MM.1S (cell line): Measurements from ENCODE around the gene ADARB1.

Experiments
- DNase-seq: peaks from one replicate; pipeline ENCODE4 v3.0.0-alpha.2; 2015
- H2AFZ ChIP-seq: fragments of 300-600 bp; sonication (generic); 2 replicates; pipeline ENCODE4 v1.6.0; 2016; ENCODE audit warnings: antibody characterized with exemption, low read length
- H3F3A ChIP-seq: fragments of 300-600 bp; sonication (generic); 2 replicates; pipeline ENCODE4 v1.6.1; 2016; ENCODE audit warnings: mild to moderate bottlenecking, antibody characterized with exemption, low read length, moderate library complexity, mixed read lengths; ENCODE audit not compliant: insufficient read depth
- H3K27ac ChIP-seq: fragments of 300-600 bp; sonication (generic); 2 replicates; pipeline ENCODE4 v1.5.1; 2016; ENCODE audit warnings: mild to moderate bottlenecking, low read length
- H3K27me3 ChIP-seq: fragments of 300-600 bp; sonication (generic); replicated peaks from 2 replicates; pipeline ENCODE4 v1.6.0; 2016; ENCODE audit warnings: low read length; ENCODE audit not compliant: insufficient read depth
- H3K36me3 ChIP-seq: fragments of 300-600 bp; sonication (generic); replicated peaks from 2 replicates; pipeline ENCODE4 v1.6.1; 2016; ENCODE audit warnings: mild to moderate bottlenecking, low read length, mixed read lengths; ENCODE audit not compliant: insufficient read depth
- H3K4me1 ChIP-seq: fragments of 300-600 bp; sonication (generic); 2 replicates; pipeline ENCODE4 v1.6.1; 2016; ENCODE audit warnings: low read length, mixed read lengths
- H3K4me2 ChIP-seq: fragments of 300-600 bp; sonication (generic); 2 replicates; pipeline ENCODE4 v1.6.0; 2016; ENCODE audit warnings: low read depth, low read length
- H3K4me3 ChIP-seq: fragments of 300-600 bp; sonication (generic); 2 replicates; pipeline ENCODE4 v1.5.1; 2016; ENCODE audit warnings: low read length, mixed read lengths
- H3K79me2 ChIP-seq: fragments of 300-600 bp; sonication (generic); 2 replicates; pipeline ENCODE4 v1.6.1; 2016; ENCODE audit warnings: mixed run types, low read length, mixed read lengths
- H3K9ac ChIP-seq: fragments of 300-600 bp; sonication (generic); 2 replicates; pipeline ENCODE4 v1.6.1; 2016; ENCODE audit warnings: low read length, mixed read lengths
- H3K9me2 ChIP-seq: fragments of 300-600 bp; sonication (generic); replicated peaks from 2 replicates; pipeline ENCODE4 v1.6.1; 2016; ENCODE audit warnings: mild to moderate bottlenecking, low read length, mixed read lengths; ENCODE audit not compliant: insufficient read depth
- H3K9me3 ChIP-seq: fragments of 300-600 bp; sonication (generic); replicated peaks from 2 replicates; pipeline ENCODE4 v1.6.1; 2016; ENCODE audit warnings: mild to moderate bottlenecking, low read length, mixed read lengths; ENCODE audit not compliant: insufficient read depth
- H4K20me1 ChIP-seq: fragments of 300-600 bp; sonication (generic); 2 replicates; pipeline ENCODE4 v1.6.1; 2016; ENCODE audit warnings: mild to moderate bottlenecking, low read length, moderate library complexity, mixed read lengths; ENCODE audit not compliant: insufficient read depth
- CTCF ChIP-seq: fragments of 300-600 bp; sonication (generic); IDR thresholded peaks from 2 replicates; pipeline ENCODE4 v1.5.1; 2016; ENCODE audit warnings: antibody characterized with exemption, low read length, mixed read lengths
- EZH2 ChIP-seq: fragments of 300-600 bp; sonication (generic); optimal IDR thresholded peaks from 2 replicates; pipeline ENCODE3; 2017; ENCODE audit warnings: low read depth, mild to moderate bottlenecking, antibody characterized with exemption, low read length, mixed read lengths
- EZH2phosphoT487 ChIP-seq: fragments of 300-600 bp; sonication (generic); IDR thresholded peaks from 2 replicates; pipeline ENCODE4 v1.6.1; 2018; ENCODE audit warnings: antibody characterized with exemption, low read length

ADARB1 gene

GRCh38 chr21:45211661-45212060, 137.3 kb downstream of the ADARB1 start:
- no peaks in the 10 kb centered on the region for H3K9me2 ChIP-seq
- H3K9ac ChIP-seq: no peak overlapping the region
- H4K20me1 ChIP-seq: no peaks in the 10 kb centered on the region
- TF ChIP-seq EZH2 (no peak), CTCF (no peak), EZH2phosphoT487 (no peak)
- no peaks in the 10 kb centered on the region for H3K79me2 ChIP-seq
- H3F3A ChIP-seq: no peaks in the 10 kb centered on the region
- H3K9me3 ChIP-seq: no peaks in the 10 kb centered on the region
- no peaks in the 10 kb centered on the region for H3K4me1 ChIP-seq
- no peak overlapping the region for H3K4me3 ChIP-seq
- H3K36me3 ChIP-seq: no peaks in the 10 kb centered on the region
- peaks cover 100% of the 10 kb centered on the region for H3K27me3 ChIP-seq
- H3K4me2 ChIP-seq: no peak overlapping the region
- no peak for DNase-seq
- no peak overlapping the region for H3K27ac ChIP-seq
- H2AFZ ChIP-seq: no peak overlapping the region

- H3K4me3 ChIP-seq: no peak overlapping the region
- H3K9me2 ChIP-seq: no peaks in the 10 kb centered on the region
- no peaks in the 10 kb centered on the region for H3F3A ChIP-seq
- H3K4me1 ChIP-seq: no peaks in the 10 kb centered on the region
- no peak overlapping the region for H3K9ac ChIP-seq
- no peak overlapping the region for H3K27ac ChIP-seq
- H3K27me3 ChIP-seq: peaks cover 100% of the 10 kb centered on the region
- H3K9me3 ChIP-seq: no peaks in the 10 kb centered on the region
- DNase-seq: no peak
- H4K20me1 ChIP-seq: no peaks in the 10 kb centered on the region
- H3K4me2 ChIP-seq: no peak overlapping the region
- TF ChIP-seq EZH2: no peak
- TF ChIP-seq EZH2phosphoT487: no peak
- no peak for TF ChIP-seq CTCF
- H2AFZ ChIP-seq: no peak overlapping the region
- H3K79me2 ChIP-seq: no peaks in the 10 kb centered on the region
- H3K36me3 ChIP-seq: no peaks in the 10 kb centered on the region
These were observed 139.0 kb downstream of the ADARB1 start for GRCh38 chr21:45213392-45213791.

GRCh38 chr21:45215213-45215612, 140.8 kb downstream of the ADARB1 start:
- Histone ChIP-seq H3K27ac (no peak overlapping the region), H2AFZ (no peak overlapping the region), H3K79me2 (no peaks in the 10 kb centered on the region), H3K27me3 (peaks cover 100% of the 10 kb centered on the region), H4K20me1 (no peaks in the 10 kb centered on the region), H3K4me2 (no peak overlapping the region), H3K9me3 (no peaks in the 10 kb centered on the region), H3K36me3 (no peaks in the 10 kb centered on the region), H3K9me2 (no peaks in the 10 kb centered on the region), H3K4me3 (no peak overlapping the region), H3F3A (no peaks in the 10 kb centered on the region), H3K4me1 (no peaks in the 10 kb centered on the region), H3K9ac (no peak overlapping the region)
- DNase-seq: no peak
- no peak for TF ChIP-seq CTCF
- no peak for TF ChIP-seq EZH2phosphoT487
- no peak for TF ChIP-seq EZH2
